Vagina (tissue), 2 donors: Measurements from ENCODE around the gene GPR137.

Experiments used
- CTCF ChIP-seq, 3 experiments: fragments of 450-650 bp in 2 of 3; fragments of 200-600 bp in 1 of 3; sonication (generic) in 1 of 3; IDR thresholded peaks; one replicate each; pipeline ENCODE4 v1.5.1; 2017 to 2019; ENCODE audit warnings: antibody characterized with exemption in 3 of 3, mild to moderate bottlenecking in 2 of 3, moderate library complexity in 2 of 3
- POLR2A ChIP-seq, 2 donors: fragments of 450-650 bp; IDR thresholded peaks; one replicate each; pipeline ENCODE4 v1.6.1; 2017; ENCODE audit warnings: antibody characterized with exemption in 2 of 2, mild to moderate bottlenecking in 2 of 2, moderate library complexity in 2 of 2

GRCh38 chr11:64289002-64289564, 3.4 kb downstream of the GPR137 start:
- TF ChIP-seq CTCF (IDR thresholded peaks at IDR 0.05) = no peak
- no peak for TF ChIP-seq POLR2A (IDR thresholded peaks at IDR 0.05)
